CD4-positive, alpha-beta memory T cell (primary cell): ENCODE measurements around the gene ANTXRL. TPM values are rescaled to one million over a fixed set of nuclear protein-coding genes. Genes with fewer than 3 reads are reported as not detected.
"Not testable (repeated sequence)": the region's sequence is repeated elsewhere in the genome, so short reads cannot be mapped to it uniquely, and the experiment has no call there.

Experiments used
- CTCF ChIA-PET: fragments of 350-600 bp; sonication (Branson Sonifier 250); formaldehyde crosslinking; loops from one replicate; lab custom pipeline; 2021; ENCODE audit warnings: inconsistent platforms; ENCODE audit not compliant: partially characterized antibody; lab: Charles Lee
- POLR2A ChIA-PET: fragments of 350-600 bp; sonication (Branson Sonifier 250); formaldehyde crosslinking; loops from one replicate; lab custom pipeline; 2021; ENCODE audit not compliant: partially characterized antibody; lab: Charles Lee
- DNase-seq, 5 donors: peaks; one replicate each; pipeline versions ENCODE4 v3.0.0 to v3.0.0-alpha.2; 2020 to 2022; ENCODE audit warnings: mixed read lengths in 1 of 5
- H3K27ac ChIP-seq: one replicate; pipeline ENCODE4 v1.7.0; 2013; ENCODE audit warnings: low read depth, low read length
- H3K27me3 ChIP-seq: 2 replicates; pipeline ENCODE4 v1.7.0; 2013; ENCODE audit warnings: mild to moderate bottlenecking, low read length, moderate library complexity; ENCODE audit not compliant: insufficient read depth
- H3K36me3 ChIP-seq: 2 replicates; pipeline ENCODE4 v1.7.0; 2013; ENCODE audit warnings: mild to moderate bottlenecking, low read length, moderate library complexity; ENCODE audit not compliant: insufficient read depth
- H3K4me1 ChIP-seq: 2 replicates; pipeline ENCODE4 v1.7.0; 2013; ENCODE audit warnings: mild to moderate bottlenecking, low read length, moderate library complexity; ENCODE audit not compliant: insufficient read depth
- H3K4me3 ChIP-seq, 2 donors: one replicate each; pipeline ENCODE4 v1.7.0; 2013; ENCODE audit warnings: low read length in 2 of 2, mild to moderate bottlenecking in 1 of 2
- H3K9me3 ChIP-seq, 2 donors: one replicate each; pipeline ENCODE4 v1.7.0; 2013; ENCODE audit warnings: low read length in 2 of 2, control low read depth in 1 of 2; ENCODE audit not compliant: control insufficient read depth in 1 of 2
- H3K27ac Mint-ChIP-seq, 7 donors: one replicate each; pipeline ENCODE4 v1.8.0; 2020 to 2021; ENCODE audit warnings: mixed read lengths in 7 of 7, mild to moderate bottlenecking in 6 of 7, inconsistent platforms in 3 of 7, moderate library complexity in 3 of 7
- H3K27me3 Mint-ChIP-seq, 2 donors: one replicate each; pipeline ENCODE4 v1.8.0; 2020 to 2021; ENCODE audit warnings: mixed read lengths in 2 of 2
- H3K36me3 Mint-ChIP-seq, 2 donors: one replicate each; pipeline ENCODE4 v1.8.0; 2020 to 2021; ENCODE audit warnings: mixed read lengths in 2 of 2, inconsistent platforms in 1 of 2, mild to moderate bottlenecking in 1 of 2
- H3K4me1 Mint-ChIP-seq, 4 donors: one replicate each; pipeline ENCODE4 v1.8.0; 2020 to 2021; ENCODE audit warnings: mixed read lengths in 4 of 4, mild to moderate bottlenecking in 1 of 4
- H3K4me3 Mint-ChIP-seq, 8 donors: one replicate each; pipeline ENCODE4 v1.8.0; 2020 to 2021; ENCODE audit warnings: mixed read lengths in 8 of 8, mild to moderate bottlenecking in 7 of 8, moderate library complexity in 6 of 8, inconsistent platforms in 3 of 8
- H3K9me3 Mint-ChIP-seq, 8 donors: one replicate each; pipeline ENCODE4 v1.8.0; 2020 to 2021; ENCODE audit warnings: mixed read lengths in 8 of 8, mild to moderate bottlenecking in 5 of 8, inconsistent platforms in 3 of 8, moderate library complexity in 1 of 8
- intact Hi-C: fragments of 100-400 bp; cut with micrococcal nuclease; formaldehyde crosslinking; loops from one replicate; pipeline ENCODE4 v1.15.1; 2023
- polyA plus RNA-seq, 2 donors: library from polyadenylated mRNA; unstranded; fragments of 300-500 nt; fragmentation: Illumina TruSeq; gene quantifications; one replicate each; pipeline ENCODE4 v1.2.3, GENCODE V29; 2021
- total RNA-seq, 2 experiments: library from RNA; stranded (reverse); gene quantifications; one replicate each; pipeline ENCODE4 v1.2.3, GENCODE V29; 2021

The ANTXRL gene
- total and polyA plus RNA-seq, 4 experiments from 2014 or later, result not detected

- ChIA-PET CTCF (interaction anchor here (0.7 to 1.3 kb wide), 2 partner anchors 10 kb away, joined by 3 to 12 read pairs; no protein-coding TSS in a partner anchor), POLR2A (interaction anchor here (1.0 kb wide), 1 partner anchor 19 kb away, joined by 4 read pairs; no protein-coding TSS in a partner anchor)
- H3K27ac ChIP-seq, H3K27me3 Mint-ChIP-seq, H3K4me3 ChIP-seq, H3K27me3 ChIP-seq, DNase-seq, H3K9me3 Mint-ChIP-seq, H3K36me3 ChIP-seq, H3K9me3 ChIP-seq: not testable (repeated sequence)
- Mint-ChIP-seq H3K27ac (peak overlapping the region; percentile 60 to 91 (median 71)), H3K36me3 (peaks cover 4 to 31% of the 10 kb centered on the region in 2 donors), H3K4me3 (peak overlapping the region in 6 of 8 donors; percentile 17 to 51 (median 26)), H3K4me1 (peaks cover 28 to 66% (median 35%) of the 10 kb centered on the region in 4 donors)
- intact Hi-C loops, result loop anchor here (5.0 to 10.0 kb wide), 2 partner anchors 62 to 231 kb away; partner anchors contain the start of gene NCOA4
- H3K4me1 ChIP-seq, result peaks cover 47% of the 10 kb centered on the region
Measured at GRCh38 chr10:46265566-46266305, 21.1 kb upstream of the ANTXRL start.

GRCh38 chr10:46266306-46266985 lies 20.4 kb upstream of the ANTXRL start:
- ChIA-PET POLR2A (interaction anchor here (1.0 kb wide), 1 partner anchor 18 kb away, joined by 4 read pairs; no protein-coding TSS in a partner anchor), CTCF (interaction anchor here (1.3 kb wide), 1 partner anchor 10 kb away, joined by 12 read pairs; no protein-coding TSS in a partner anchor)
- peaks cover 53% of the 10 kb centered on the region for H3K4me1 ChIP-seq
- no peaks in the 10 kb centered on the region for H3K27me3 ChIP-seq
- Mint-ChIP-seq H3K27ac (peak overlapping the region in 4 of 7 donors; percentile 23 to 67 (median 40)), H3K27me3 (no peaks in the 10 kb centered on the region), H3K4me3 (peak overlapping the region in 5 of 8 donors; percentile 20 to 61 (median 35)), H3K9me3 (no peaks in the 10 kb centered on the region), H3K36me3 (peaks cover 0 to 24% of the 10 kb centered on the region in 2 donors), H3K4me1 (peaks cover 24 to 65% (median 34%) of the 10 kb centered on the region in 4 donors)
- H3K9me3 ChIP-seq, result no peaks in the 10 kb centered on the region
- peaks cover 8% of the 10 kb centered on the region for H3K36me3 ChIP-seq
- DNase-seq, result no peak
- intact Hi-C loops, result loop anchor here (5.0 to 10.0 kb wide), 2 partner anchors 61 to 232 kb away; partner anchors contain the start of gene NCOA4
- H3K27ac ChIP-seq, result no peak overlapping the region
- no peak overlapping the region for H3K4me3 ChIP-seq

- Histone ChIP-seq H3K36me3 (peaks cover 1% of the 10 kb centered on the region), H3K27ac (peak overlapping the region; percentile 62), H3K9me3 (no peaks in the 10 kb centered on the region), H3K4me3 (peak overlapping the region; percentile 58 to 67), H3K27me3 (no peaks in the 10 kb centered on the region), H3K4me1 (peaks cover 61% of the 10 kb centered on the region)
- ChIA-PET CTCF (interaction anchor here (0.9 to 1.3 kb wide), 2 partner anchors 11 kb away, joined by 3 to 12 read pairs; no protein-coding TSS in a partner anchor), POLR2A (no interaction called here)
- H3K27ac Mint-ChIP-seq, result no peak overlapping the region
- no peaks in the 10 kb centered on the region for H3K27me3 Mint-ChIP-seq
- no peak for DNase-seq
- H3K4me3 Mint-ChIP-seq, result no peak overlapping the region
- H3K36me3 Mint-ChIP-seq, result peaks cover 0 to 15% of the 10 kb centered on the region in 2 donors
- no peaks in the 10 kb centered on the region for H3K9me3 Mint-ChIP-seq
- H3K4me1 Mint-ChIP-seq, result peaks cover 23 to 64% (median 35%) of the 10 kb centered on the region in 4 donors
- intact Hi-C loops, result loop anchor here (5.0 to 10.0 kb wide), 2 partner anchors 60 to 233 kb away; partner anchors contain the start of gene NCOA4
Measured at GRCh38 chr10:46267132-46267985, 19.4 kb upstream of the ANTXRL start.

- H3K4me1 Mint-ChIP-seq, result peaks cover 33 to 64% (median 42%) of the 10 kb centered on the region in 4 donors
- POLR2A ChIA-PET, result interaction anchor here (0.7 to 5.4 kb wide), 10 partner anchors 10 to 939 kb away, joined by 3 to 41 read pairs (median 4); no protein-coding TSS in a partner anchor
- DNase-seq, result peak; percentile 27 to 76 (median 67)
- Histone ChIP-seq H3K27ac (peak overlapping the region; percentile 62), H3K27me3 (no peaks in the 10 kb centered on the region), H3K36me3 (no peaks in the 10 kb centered on the region), H3K4me3 (peak overlapping the region; percentile 58 to 67), H3K4me1 (peaks cover 70% of the 10 kb centered on the region), H3K9me3 (no peaks in the 10 kb centered on the region)
- H3K27me3 Mint-ChIP-seq, result no peaks in the 10 kb centered on the region
- H3K27ac Mint-ChIP-seq, result no peak overlapping the region
- no peaks in the 10 kb centered on the region for H3K9me3 Mint-ChIP-seq
- intact Hi-C loops, result loop anchor here (2.0 to 10.0 kb wide), 3 partner anchors 17 to 233 kb away; partner anchors contain the start of gene NCOA4
- no peak overlapping the region for H3K4me3 Mint-ChIP-seq
- CTCF ChIA-PET, result interaction anchor here (0.7 to 1.8 kb wide), 5 partner anchors 11 to 39 kb away, joined by 3 to 8 read pairs (median 6); no protein-coding TSS in a partner anchor
- peaks cover 0 to 8% of the 10 kb centered on the region in 2 donors for H3K36me3 Mint-ChIP-seq
Measured at GRCh38 chr10:46268076-46268881, 18.5 kb upstream of the ANTXRL start.

- peaks cover 34 to 63% (median 44%) of the 10 kb centered on the region in 4 donors for H3K4me1 Mint-ChIP-seq
- H3K27me3 ChIP-seq, H3K4me3 Mint-ChIP-seq, H3K9me3 ChIP-seq, H3K27me3 Mint-ChIP-seq, H3K36me3 Mint-ChIP-seq, H3K9me3 Mint-ChIP-seq, H3K36me3 ChIP-seq, H3K27ac Mint-ChIP-seq: not testable (repeated sequence)
- POLR2A ChIA-PET, result interaction anchor here (0.7 to 5.4 kb wide), 9 partner anchors 11 to 240 kb away, joined by 3 to 41 read pairs (median 4); no protein-coding TSS in a partner anchor
- CTCF ChIA-PET, result interaction anchor here (0.8 to 1.8 kb wide), 4 partner anchors 11 to 15 kb away, joined by 3 to 8 read pairs (median 5); no protein-coding TSS in a partner anchor
- H3K4me3 ChIP-seq, result peak overlapping the region; percentile 58 to 67
- DNase-seq, result peak; percentile 53 to 66 (median 63)
- H3K27ac ChIP-seq, result peak overlapping the region; percentile 62
- intact Hi-C loops, result loop anchor here (2.0 to 10.0 kb wide), 3 partner anchors 15 to 235 kb away; partner anchors contain the start of gene NCOA4
- H3K4me1 ChIP-seq, result peaks cover 75% of the 10 kb centered on the region
Measured at GRCh38 chr10:46269554-46270053, 17.2 kb upstream of the ANTXRL start.
